Osteoblast (primary cell): Measurements from ENCODE around the gene CCDC120. TPM values are rescaled to one million over a fixed set of nuclear protein-coding genes. Genes with fewer than 3 reads are reported as not detected.

ENCODE experiments used
- DNase-seq: peaks from one replicate; pipeline ENCODE4 v3.0.0; 2011; ENCODE audit warnings: low spot score, mixed read lengths; ENCODE audit not compliant: insufficient read length; ENCODE audit errors: missing footprints
- H2AFZ ChIP-seq: 2 replicates; pipeline ENCODE4 v1.6.0; 2011; ENCODE audit warnings: mild to moderate bottlenecking, low read length
- H3K27ac ChIP-seq: 2 replicates; pipeline ENCODE4 v1.5.1; 2011; ENCODE audit warnings: mild to moderate bottlenecking, low read depth, low read length, moderate library complexity
- H3K27me3 ChIP-seq: 2 replicates; pipeline ENCODE4 v1.6.0; 2012; ENCODE audit warnings: mild to moderate bottlenecking, control low read depth, inconsistent platforms, low read length, moderate library complexity; ENCODE audit not compliant: insufficient read depth
- H3K36me3 ChIP-seq: 2 replicates; pipeline ENCODE4 v1.5.1; 2011; ENCODE audit warnings: mild to moderate bottlenecking, low read length, control low read depth, moderate library complexity; ENCODE audit not compliant: insufficient read depth
- H3K4me1 ChIP-seq: 2 replicates; pipeline ENCODE4 v1.5.1; 2011; ENCODE audit warnings: mild to moderate bottlenecking, low read length, control low read depth, moderate library complexity; ENCODE audit not compliant: insufficient read depth
- H3K4me2 ChIP-seq: 2 replicates; pipeline ENCODE4 v1.6.0; 2011; ENCODE audit warnings: mild to moderate bottlenecking, low read length; ENCODE audit not compliant: insufficient read depth
- H3K4me3 ChIP-seq: fragments of 200-600 bp; sonication (generic); 3 replicates; pipeline ENCODE4 v1.5.1; 2012; ENCODE audit warnings: mild to moderate bottlenecking, low read length, inconsistent platforms; ENCODE audit not compliant: insufficient read depth
- H3K79me2 ChIP-seq: 2 replicates; pipeline ENCODE4 v1.6.0; 2012; ENCODE audit warnings: mild to moderate bottlenecking, low read length, control low read depth, inconsistent platforms; ENCODE audit not compliant: insufficient read depth
- H3K9me3 ChIP-seq: 2 replicates; pipeline ENCODE4 v1.5.1; 2011; ENCODE audit warnings: low read depth, low read length, control low read depth
- H4K20me1 ChIP-seq: 2 replicates; pipeline ENCODE4 v1.6.0; 2012; ENCODE audit warnings: mild to moderate bottlenecking, low read length, control low read depth; ENCODE audit not compliant: insufficient read depth
- CTCF ChIP-seq: IDR thresholded peaks from 2 replicates; pipeline ENCODE4 v1.5.1; 2011; ENCODE audit warnings: mild to moderate bottlenecking, low read depth, low read length, moderate library complexity; ENCODE audit errors: extremely low read depth
- total RNA-seq: library from RNA; depleted of rRNA; stranded (reverse); fragments of >200 nt; gene quantifications from 2 replicates; pipeline ENCODE4 v1.2.3, GENCODE V29; 2012

CCDC120 gene
- 1.1 and 1.2 TPM in 2 replicates for total RNA-seq

- no peak within 1 kb of the TSS for H3K4me3 ChIP-seq
- peak; percentile 46 for DNase-seq
- H3K4me2 ChIP-seq: no peak within 1 kb of the TSS
Measured at GRCh38 chrX:49058794-49059193, at the start of gene CCDC120. Gene CCDC120 (plus strand): TSS chrX:49058999. CDS start chrX:49062042, 3,043 bp downstream.

GRCh38 chrX:49019050-49019449, 39.7 kb upstream of the CCDC120 start:
- H3K4me3 ChIP-seq: no peak overlapping the region

More at GRCh38 chrX:49058794-49059193, at the start of gene CCDC120:
- Histone ChIP-seq H2AFZ (no peak within 1 kb of the TSS), H3K27me3 (no peaks in the 10 kb centered on the region), H3K27ac (no peak within 1 kb of the TSS), H3K4me1 (no peaks in the 10 kb centered on the region), H3K36me3 (no peaks in the 10 kb centered on the region), H3K9me3 (no peaks in the 10 kb centered on the region), H4K20me1 (no peaks in the 10 kb centered on the region), H3K79me2 (no peaks in the 10 kb centered on the region)
- no peak for TF ChIP-seq CTCF

GRCh38 chrX:49019599-49020249, 39.1 kb upstream of the CCDC120 start:
- no peak for DNase-seq

More at GRCh38 chrX:49019050-49019449, 39.7 kb upstream of the CCDC120 start:
- Histone ChIP-seq H3K36me3 (no peaks in the 10 kb centered on the region), H3K4me1 (no peaks in the 10 kb centered on the region), H4K20me1 (no peaks in the 10 kb centered on the region), H3K4me2 (no peak overlapping the region), H2AFZ (no peak overlapping the region), H3K27me3 (no peaks in the 10 kb centered on the region), H3K9me3 (no peaks in the 10 kb centered on the region), H3K79me2 (no peaks in the 10 kb centered on the region), H3K27ac (no peak overlapping the region)
- no peak for TF ChIP-seq CTCF
- peak; percentile 39 for DNase-seq

More at GRCh38 chrX:49019599-49020249, 39.1 kb upstream of the CCDC120 start:
- no peaks in the 10 kb centered on the region for H4K20me1 ChIP-seq
- H3K79me2 ChIP-seq: no peaks in the 10 kb centered on the region
- no peaks in the 10 kb centered on the region for H3K4me1 ChIP-seq
- H3K36me3 ChIP-seq: peaks cover 5% of the 10 kb centered on the region
- no peak for TF ChIP-seq CTCF
- no peak overlapping the region for H3K4me3 ChIP-seq
- no peaks in the 10 kb centered on the region for H3K27me3 ChIP-seq
- H3K9me3 ChIP-seq: no peaks in the 10 kb centered on the region
- H3K4me2 ChIP-seq: no peak overlapping the region
- H3K27ac ChIP-seq: no peak overlapping the region
- no peak overlapping the region for H2AFZ ChIP-seq
